Lung (tissue), 12 donors: ENCODE measurements around the gene CNTNAP1. TPM values are rescaled to one million over a fixed set of nuclear protein-coding genes. Genes with fewer than 3 reads are reported as not detected.

Experiments
- ATAC-seq: fragments of 200-7000 bp; cut with Tn5 transposase; one replicate; pipeline ENCODE4 v1.9.1; 2020; ENCODE audit warnings: moderate number of reproducible peaks; ENCODE audit not compliant: insufficient read depth, low FRiP score
- DNase-seq, 3 donors: peaks; one replicate each; pipeline ENCODE4 v3.0.0-alpha.2; 2013 to 2017
- H3K27ac ChIP-seq, 2 donors: one replicate each; pipeline ENCODE4 v1.5.1; 2013; ENCODE audit warnings: mild to moderate bottlenecking in 2 of 2, moderate library complexity in 2 of 2, control low read depth in 1 of 2, inconsistent platforms in 1 of 2, low read depth in 1 of 2, low read length in 1 of 2
- H3K27me3 ChIP-seq, 3 donors: one replicate each; pipeline ENCODE4 v1.5.1; 2013; ENCODE audit warnings: low read length in 2 of 3; ENCODE audit not compliant: control insufficient read depth in 3 of 3, insufficient read depth in 3 of 3
- H3K36me3 ChIP-seq, 4 donors: one replicate each; pipeline ENCODE4 v1.5.1; 2013; ENCODE audit warnings: low read length in 4 of 4, mild to moderate bottlenecking in 1 of 4, moderate library complexity in 1 of 4; ENCODE audit not compliant: control insufficient read depth in 4 of 4, insufficient read depth in 4 of 4
- H3K4me1 ChIP-seq, 5 donors: one replicate each; pipeline ENCODE4 v1.5.1; 2013; ENCODE audit warnings: low read length in 5 of 5, mild to moderate bottlenecking in 2 of 5, moderate library complexity in 1 of 5; ENCODE audit not compliant: control insufficient read depth in 5 of 5, insufficient read depth in 5 of 5
- H3K4me3 ChIP-seq: one replicate; pipeline ENCODE4 v1.5.1; 2013; ENCODE audit warnings: mild to moderate bottlenecking, control low read depth, moderate library complexity
- H3K9ac ChIP-seq, 2 donors: one replicate each; pipeline ENCODE4 v1.5.1; 2013; ENCODE audit warnings: low read length in 2 of 2, control low read depth in 1 of 2; ENCODE audit not compliant: insufficient read depth in 1 of 2
- H3K9me3 ChIP-seq, 4 donors: one replicate each; pipeline ENCODE4 v1.5.1; 2013; ENCODE audit warnings: low read length in 3 of 4, mild to moderate bottlenecking in 1 of 4, moderate library complexity in 1 of 4; ENCODE audit not compliant: control insufficient read depth in 4 of 4, insufficient read depth in 3 of 4
- WGBS, 2 donors: extraction: QIAGEN DNeasy Blood & Tissue Kit; methylation state at CpG; one replicate each; pipeline ENCODE4 v1.1.7; 2013; 5-methylcytosine and 5-hydroxymethylcytosine counted together
- polyA plus RNA-seq, 2 donors: library from polyadenylated mRNA; stranded (reverse); fragments of 200-250 nt; gene quantifications; one replicate each; pipeline ENCODE4 v1.2.1, GENCODE V29; 2013
- total RNA-seq, 2 donors: library from RNA; depleted of rRNA in 1 of 2; stranded (reverse); fragments of >200 nt in 1 of 2; gene quantifications; one replicate each; pipeline ENCODE4 v1.2.1, GENCODE V29; 2014 to 2021
- TF ChIP-seq, protein P1 (sequence below): IDR thresholded peaks from 2 replicates; pipeline ENCODE4 v1.5.1; 2012; ENCODE audit warnings: mild to moderate bottlenecking; ENCODE audit errors: control extremely low read depth, extremely low read depth
- donor health status: control.
- donor health status: control.
- donor health status: Bipolar disorder and iron deficiency.
- donor health status: healthy.
- donor health status: DM: yes; HTN: yes; CAD: no.

The CNTNAP1 gene
- total and polyA plus RNA-seq, 4 donors = 2.9 to 12.5 (median 7.6) TPM

GRCh38 chr17:42640121-42640520 lies 42.2 kb upstream of the CNTNAP1 start:
- Histone ChIP-seq H3K4me3 (no peak overlapping the region), H3K36me3 (no peaks in the 10 kb centered on the region), H3K9ac (no peak overlapping the region), H3K27ac (no peak overlapping the region), H3K9me3 (no peaks in the 10 kb centered on the region), H3K4me1 (peaks cover 0 to 1% (median 0%) of the 10 kb centered on the region in 5 donors), H3K27me3 (no peaks in the 10 kb centered on the region)
- TF ChIP-seq, protein P1, sequence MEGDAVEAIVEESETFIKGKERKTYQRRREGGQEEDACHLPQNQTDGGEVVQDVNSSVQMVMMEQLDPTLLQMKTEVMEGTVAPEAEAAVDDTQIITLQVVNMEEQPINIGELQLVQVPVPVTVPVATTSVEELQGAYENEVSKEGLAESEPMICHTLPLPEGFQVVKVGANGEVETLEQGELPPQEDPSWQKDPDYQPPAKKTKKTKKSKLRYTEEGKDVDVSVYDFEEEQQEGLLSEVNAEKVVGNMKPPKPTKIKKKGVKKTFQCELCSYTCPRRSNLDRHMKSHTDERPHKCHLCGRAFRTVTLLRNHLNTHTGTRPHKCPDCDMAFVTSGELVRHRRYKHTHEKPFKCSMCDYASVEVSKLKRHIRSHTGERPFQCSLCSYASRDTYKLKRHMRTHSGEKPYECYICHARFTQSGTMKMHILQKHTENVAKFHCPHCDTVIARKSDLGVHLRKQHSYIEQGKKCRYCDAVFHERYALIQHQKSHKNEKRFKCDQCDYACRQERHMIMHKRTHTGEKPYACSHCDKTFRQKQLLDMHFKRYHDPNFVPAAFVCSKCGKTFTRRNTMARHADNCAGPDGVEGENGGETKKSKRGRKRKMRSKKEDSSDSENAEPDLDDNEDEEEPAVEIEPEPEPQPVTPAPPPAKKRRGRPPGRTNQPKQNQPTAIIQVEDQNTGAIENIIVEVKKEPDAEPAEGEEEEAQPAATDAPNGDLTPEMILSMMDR = no peak
- no peak for ATAC-seq
- no peak for DNase-seq
- WGBS, 2 donors = 89 to 96% methylated on average over 4 of the region's 4 CpGs

DNA sequence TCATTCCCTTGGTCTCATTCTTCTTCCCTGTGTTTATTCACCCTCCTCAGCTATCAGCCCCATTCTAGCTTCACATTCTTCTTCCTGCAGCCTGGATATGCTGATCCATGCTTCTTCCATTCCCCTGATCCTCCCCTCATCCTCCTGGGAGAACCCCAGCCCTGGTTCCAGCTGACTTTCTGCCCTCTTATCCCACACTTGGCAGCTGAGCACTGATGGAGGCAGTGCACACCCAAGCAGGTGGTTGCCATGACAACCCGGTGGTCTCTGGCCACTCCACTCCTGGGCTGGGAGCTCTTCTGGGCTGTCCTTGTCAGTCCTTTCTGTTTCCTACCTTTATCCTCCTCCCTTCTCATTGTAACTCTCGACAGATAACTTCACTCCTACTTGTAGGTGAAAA lies 40.0 kb upstream of the CNTNAP1 start:
- Histone ChIP-seq H3K4me3 (no peak overlapping the region), H3K36me3 (no peaks in the 10 kb centered on the region), H3K4me1 (peaks cover 0 to 1% (median 0%) of the 10 kb centered on the region in 5 donors), H3K27ac (no peak overlapping the region), H3K9ac (no peak overlapping the region), H3K9me3 (no peaks in the 10 kb centered on the region), H3K27me3 (no peaks in the 10 kb centered on the region)
- no peak for ATAC-seq
- TF ChIP-seq, protein P1 = no peak
- 27 to 37% methylated on average over 2 of the region's 2 CpGs for WGBS, 2 donors
- no peak for DNase-seq

GRCh38 chr17:42647778-42648177 lies 34.6 kb upstream of the CNTNAP1 start:
- Histone ChIP-seq H3K4me3 (no peak overlapping the region), H3K27ac (no peak overlapping the region), H3K27me3 (no peaks in the 10 kb centered on the region), H3K4me1 (no peaks in the 10 kb centered on the region), H3K9me3 (no peaks in the 10 kb centered on the region), H3K9ac (no peak overlapping the region), H3K36me3 (no peaks in the 10 kb centered on the region)
- WGBS, 2 donors = 78 to 80% methylated on average over 5 of the region's 5 CpGs
- ATAC-seq (no peak), DNase-seq (no peak)
- TF ChIP-seq, protein P1 = no peak

GRCh38 chr17:42651392-42651791 lies 30.9 kb upstream of the CNTNAP1 start:
- Histone ChIP-seq H3K36me3 (no peaks in the 10 kb centered on the region), H3K27me3 (no peaks in the 10 kb centered on the region), H3K4me3 (no peak overlapping the region), H3K27ac (no peak overlapping the region), H3K4me1 (peaks cover 0 to 15% (median 0%) of the 10 kb centered on the region in 5 donors), H3K9ac (no peak overlapping the region), H3K9me3 (no peaks in the 10 kb centered on the region)
- ATAC-seq (no peak), DNase-seq (no peak)
- WGBS, 2 donors = 74 to 79% methylated on average over 4 of the region's 4 CpGs
- TF ChIP-seq, protein P1 = no peak
